HT1080 (cell line): ENCODE data around the gene LAMB3. TPM values are rescaled to one million over a fixed set of nuclear protein-coding genes. Genes with fewer than 3 reads are reported as not detected.

ENCODE experiments used
- DNase-seq: peaks from one replicate; pipeline ENCODE4 v3.0.0-alpha.2; 2015; ENCODE audit warnings: low read depth
- total RNA-seq: library from RNA; depleted of rRNA; stranded (reverse); fragments of >200 nt; shearing (Covaris generic); gene quantifications from 2 replicates; pipeline ENCODE4 v1.2.3, GENCODE V29; 2014

Gene LAMB3
- total RNA-seq, 1 experiment from 2014 or later = 387 TPM

GRCh38 chr1:209634005-209634737, 18.1 kb downstream of the LAMB3 start:
- DNase-seq = peak; percentile 82

GRCh38 chr1:209633335-209633997, 18.8 kb downstream of the LAMB3 start:
- DNase-seq = peak; percentile 77

GRCh38 chr1:209630383-209631225, 21.6 kb downstream of the LAMB3 start:
- no peak for DNase-seq

- no peak for DNase-seq
Measured at GRCh38 chr1:209629621-209630382, 22.4 kb downstream of the LAMB3 start.

- DNase-seq = no peak
Measured at GRCh38 chr1:209628618-209629299, 23.5 kb downstream of the LAMB3 start.

- peak; percentile 85 for DNase-seq
Measured at GRCh38 chr1:209627732-209628196, 24.5 kb downstream of the LAMB3 start.

DNA sequence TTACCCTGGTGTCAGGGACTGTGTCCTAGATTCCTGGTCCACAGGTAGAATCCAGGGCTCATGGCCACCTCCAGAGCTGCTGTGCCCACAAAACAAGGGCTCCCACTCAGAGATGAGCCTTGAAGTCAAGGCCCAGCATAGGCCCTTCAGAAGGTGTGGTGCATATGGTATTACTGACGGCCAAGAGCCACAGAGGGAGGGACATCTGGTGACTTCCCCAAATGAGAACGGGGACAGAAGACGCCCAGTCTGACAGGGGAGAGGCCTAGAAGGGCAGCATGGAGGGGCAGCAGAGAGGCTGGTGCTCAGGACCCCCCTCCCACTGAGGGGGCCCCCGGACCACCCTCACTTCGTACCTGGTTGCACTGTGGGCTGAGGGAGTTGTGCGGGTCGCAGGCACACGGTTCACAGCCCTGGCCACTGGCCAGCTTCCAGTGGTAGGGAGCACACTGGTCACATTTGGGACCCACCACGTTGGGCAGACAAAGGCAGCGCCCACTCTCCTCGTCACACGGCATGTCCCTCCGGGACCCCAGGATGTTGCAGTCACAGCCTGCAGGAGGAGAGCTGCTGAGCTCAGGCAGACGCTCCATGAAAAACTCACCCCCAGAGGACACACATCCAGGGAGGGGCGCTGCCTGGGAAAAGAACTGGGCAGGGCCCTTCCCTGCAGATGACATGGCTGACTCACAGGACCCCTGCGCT, 25.0 kb downstream of the LAMB3 start:
- DNase-seq = no peak

DNA sequence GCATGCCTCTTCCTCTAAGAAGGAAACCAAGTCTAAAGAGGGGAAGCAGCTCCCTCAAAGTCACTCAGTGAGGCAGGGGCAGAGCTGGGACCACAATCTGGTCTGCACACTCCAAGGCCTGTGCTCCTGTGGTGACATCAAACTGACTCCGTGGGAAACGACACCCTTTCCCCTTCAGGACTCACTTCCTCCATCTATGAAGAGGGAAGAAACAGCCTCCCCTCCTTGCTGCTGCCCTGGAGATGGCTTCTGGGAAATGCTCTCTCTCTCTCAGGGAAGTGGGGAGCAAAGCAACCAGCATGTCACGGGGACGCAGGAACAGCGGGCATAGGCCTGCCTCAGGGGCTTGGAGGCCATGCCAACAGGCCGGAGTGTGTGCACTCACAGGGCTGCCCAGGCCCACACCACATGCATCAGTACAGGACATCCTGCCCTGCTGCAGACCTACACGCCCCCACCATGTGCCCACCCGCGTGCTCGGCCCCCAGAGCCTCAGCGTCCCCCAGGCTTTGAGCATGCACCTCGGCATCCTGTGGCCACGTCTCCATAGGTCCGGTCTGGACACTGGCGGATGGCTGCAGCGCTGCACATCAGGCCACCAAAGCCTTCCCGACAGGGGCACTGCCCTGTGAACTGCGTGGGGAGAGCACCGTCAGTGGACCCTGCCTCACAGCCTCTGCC, 25.7 kb downstream of the LAMB3 start:
- DNase-seq = no peak

- DNase-seq = no peak
Measured at GRCh38 chr1:209625791-209626285, 26.4 kb downstream of the LAMB3 start.

DNA sequence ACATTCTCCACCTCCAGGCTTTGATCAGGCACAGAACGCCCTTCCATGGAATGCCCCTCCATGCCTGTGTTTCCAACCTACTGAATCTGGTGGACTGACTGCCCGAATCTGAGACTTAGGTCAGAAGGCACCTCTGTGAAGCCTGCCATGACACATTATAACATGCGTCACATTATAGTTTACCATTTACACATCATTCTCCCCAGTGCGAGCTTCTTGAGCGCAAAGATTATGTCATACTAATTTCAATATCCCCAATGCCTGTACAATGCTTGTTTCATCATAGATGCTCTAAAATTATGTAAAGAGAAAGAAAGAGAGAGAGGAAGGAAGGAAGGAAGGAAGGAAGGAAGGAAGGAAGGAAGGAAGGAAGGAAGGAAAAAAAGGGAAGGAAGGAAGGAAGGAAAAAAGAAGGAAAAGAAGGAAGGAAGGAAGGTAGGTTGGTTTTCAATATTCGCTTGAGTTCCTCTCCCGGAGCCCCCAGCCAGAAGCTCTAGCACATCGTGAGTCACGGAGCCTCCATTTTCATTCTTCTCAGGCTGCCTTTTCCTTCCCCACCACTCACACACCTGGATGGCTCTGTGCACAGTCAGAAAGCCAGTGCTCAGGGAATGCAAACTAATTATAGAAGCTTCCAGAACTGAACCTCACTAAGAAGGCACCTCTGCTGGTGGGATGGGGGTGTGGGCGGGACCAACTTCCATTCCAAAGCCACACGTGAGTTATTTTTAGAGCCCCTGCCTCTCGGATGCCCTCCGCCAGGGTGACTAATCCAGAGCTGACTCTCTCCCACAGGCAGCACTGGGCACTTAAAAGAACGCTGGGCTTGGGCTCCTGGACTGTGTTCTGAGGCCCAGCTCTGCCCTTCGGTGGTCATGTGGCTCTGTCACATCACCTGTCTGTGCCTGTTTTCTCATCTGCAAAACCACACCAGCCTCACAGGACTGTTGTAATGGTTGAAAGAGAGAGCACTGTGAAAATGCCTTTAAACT, 27.4 kb downstream of the LAMB3 start:
- peak; percentile 72 for DNase-seq

DNA sequence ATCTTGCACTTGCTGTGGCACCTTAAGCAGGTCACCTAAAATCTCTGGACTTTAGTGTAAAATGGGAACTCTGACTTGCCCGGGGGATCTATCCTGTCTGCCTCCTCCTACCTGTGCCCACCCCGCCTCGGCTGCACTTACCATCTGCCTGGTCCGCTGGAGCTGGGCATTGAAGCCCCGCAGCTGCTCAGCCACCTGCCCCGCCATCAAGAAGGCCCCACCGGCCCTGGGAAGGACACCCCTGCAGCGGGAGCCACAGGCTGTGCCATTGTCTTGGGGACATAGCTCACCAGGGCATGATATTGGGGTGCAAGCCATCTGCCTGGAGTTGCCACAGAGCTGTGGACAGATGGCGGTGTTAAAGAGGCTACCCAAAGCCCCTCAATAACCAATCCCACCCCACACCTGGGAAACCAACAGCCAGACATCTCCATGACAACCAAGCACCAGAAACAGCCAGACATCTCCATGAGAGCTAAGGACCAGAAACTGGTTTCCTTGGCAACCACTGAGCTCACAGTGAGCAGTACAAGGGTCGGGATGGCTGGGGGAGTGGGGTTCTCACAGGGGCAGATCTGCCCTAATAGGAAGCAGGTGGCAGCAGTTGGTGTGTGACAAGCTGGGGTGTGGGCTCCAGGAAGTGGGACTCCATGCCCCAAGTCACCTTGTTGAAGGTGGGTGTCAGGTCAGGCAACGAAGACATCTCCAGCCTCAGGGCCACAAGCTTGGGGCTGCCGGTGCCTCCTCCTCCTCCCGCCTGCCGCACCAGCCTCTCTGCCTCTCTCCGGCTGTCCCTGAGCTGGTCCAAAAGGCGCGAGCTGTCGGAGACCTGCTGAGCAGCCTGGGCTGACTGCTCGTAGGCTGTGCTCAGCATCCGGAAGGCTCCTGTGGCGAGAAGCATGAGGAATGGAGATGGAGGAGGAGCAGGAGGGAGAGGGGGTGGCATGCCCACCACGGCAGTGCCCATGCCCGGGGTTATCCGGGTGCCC, 29.1 kb downstream of the LAMB3 start:
- DNase-seq = no peak

GRCh38 chr1:209621741-209622655, 30.2 kb downstream of the LAMB3 start:
- no peak for DNase-seq

DNA sequence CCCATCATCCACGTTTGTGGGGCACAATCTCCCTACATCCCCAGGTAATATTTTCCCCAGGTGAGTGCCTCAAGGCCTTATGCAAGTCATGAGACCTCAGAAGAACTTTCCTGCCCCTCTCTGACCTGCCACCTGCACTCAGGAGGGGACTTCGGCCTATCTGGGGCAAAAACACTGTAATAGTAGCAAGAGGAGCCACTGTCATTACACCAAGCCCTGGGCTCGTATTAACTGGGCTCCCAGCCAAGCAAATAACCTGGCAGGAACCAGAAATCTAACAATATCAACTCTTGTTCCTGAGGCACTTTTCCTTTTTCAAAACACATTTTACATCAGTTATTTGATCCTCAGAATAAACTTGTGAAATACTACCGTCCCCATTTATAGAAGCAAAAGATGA, 30.9 kb downstream of the LAMB3 start:
- no peak for DNase-seq

DNA sequence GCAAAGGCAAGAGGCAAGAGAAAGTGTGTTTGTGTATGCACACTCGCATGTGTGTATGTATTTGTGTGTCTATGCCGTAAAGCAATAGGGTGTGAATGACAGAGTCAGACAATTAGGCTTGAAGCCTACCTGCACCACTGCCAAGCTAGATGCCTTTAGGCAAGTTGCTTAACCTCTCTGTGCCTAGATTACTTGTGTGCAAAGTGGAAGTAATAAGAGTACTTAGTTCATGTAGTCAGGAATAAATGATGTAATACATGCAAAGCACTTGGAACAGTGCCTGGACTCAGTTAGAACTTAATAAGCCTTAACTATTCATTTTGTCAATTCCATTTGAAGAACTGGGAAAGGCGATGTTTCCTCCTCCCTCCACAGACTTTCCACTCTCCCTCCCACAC, 31.7 kb downstream of the LAMB3 start:
- DNase-seq = no peak

DNA sequence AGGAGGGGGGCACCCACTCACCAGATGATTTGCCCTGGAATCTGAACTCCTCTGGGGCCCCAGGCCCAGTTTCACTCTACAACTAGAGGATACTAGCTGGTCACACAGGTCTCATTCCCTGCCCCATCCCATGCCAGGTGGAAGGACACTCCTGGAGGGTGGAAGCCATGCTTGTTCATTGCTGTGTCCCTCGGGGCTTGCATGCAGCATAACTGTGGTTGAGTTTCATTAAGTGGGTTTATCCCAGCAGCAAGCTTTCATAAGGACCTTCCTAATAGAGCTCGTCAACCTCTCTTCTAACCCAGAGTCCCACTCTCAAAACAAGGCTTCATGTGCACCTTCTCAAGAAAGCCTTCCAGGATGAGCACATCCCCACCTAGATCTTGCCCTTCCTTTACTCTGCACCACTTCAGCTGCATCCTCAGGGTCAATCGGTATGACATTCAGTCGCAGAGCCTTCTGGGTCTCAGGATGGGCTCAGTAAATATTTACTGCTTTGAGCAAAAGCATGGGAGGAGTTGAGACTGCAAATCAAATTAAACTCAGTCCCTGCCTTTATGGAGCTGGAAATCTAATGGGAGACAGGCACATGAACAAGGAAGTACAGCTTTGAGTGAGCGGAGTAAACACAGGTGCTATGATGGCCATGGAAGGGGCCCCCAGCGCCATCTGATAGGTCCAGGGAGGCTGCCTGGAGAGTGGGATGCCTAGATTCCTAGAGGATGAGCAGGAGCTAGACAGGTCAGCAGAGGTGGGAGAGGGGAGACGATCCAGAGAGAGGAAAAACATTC, 32.3 kb downstream of the LAMB3 start:
- no peak for DNase-seq
